ENCODE data around the gene P2RY4. TPM values are rescaled to one million over a fixed set of nuclear protein-coding genes. Genes with fewer than 3 reads are reported as not detected.

The P2RY4 gene
- polyA plus RNA-seq, 3 donors: 0.36 TPM; not detected in 2

GRCh38 chrX:70268034-70268433 is 8.0 kb upstream of the P2RY4 start, which contains the start of gene ARR3:
Gene ARR3, plus strand, starts transcription at chrX:70268334. Its CDS starts 1,052 bp downstream, at chrX:70269386.
- peaks cover 0 to 4% (median 3%) of the 10 kb centered on the region in 3 donors for H3K27me3 Mint-ChIP-seq (ENCODE audit: low read depth in 3 of 3)
- Histone ChIP-seq H3K9me3 (replicated peaks in 1 of 2; ENCODE audit: control insufficient read depth in 1 of 2, insufficient read depth in 1 of 2, low read length in 2 of 2) (no peaks in the 10 kb centered on the region), H4K20me1 (ENCODE audit: insufficient read depth, low read length) (no peaks in the 10 kb centered on the region), H2AFZ (ENCODE audit: insufficient read depth, low read depth, low read length, poor library complexity, severe bottlenecking) (no peak within 1 kb of the TSS), H3K9ac (ENCODE audit: insufficient read depth, low read length, poor library complexity, severe bottlenecking) (no peak within 1 kb of the TSS), H3K36me3 (replicated peaks in 1 of 2; ENCODE audit: control insufficient read depth in 1 of 2, insufficient read depth in 2 of 2, low read length in 2 of 2) (no peaks in the 10 kb centered on the region), H3K79me2 (ENCODE audit: insufficient read depth, low read length) (no peaks in the 10 kb centered on the region), H3K4me1 (ENCODE audit: control insufficient read depth in 1 of 2, insufficient read depth in 2 of 2, low read length in 2 of 2) (no peaks in the 10 kb centered on the region), H3K4me2 (replicated peaks; ENCODE audit: extremely low read depth, low read length, poor library complexity, severe bottlenecking) (no peak within 1 kb of the TSS), H3K4me3 (replicated peaks in 1 of 3; ENCODE audit: low read depth in 2 of 3, low read length in 3 of 3) (no peak within 1 kb of the TSS), H3K27me3 (ENCODE audit: control insufficient read depth in 2 of 2, insufficient read depth in 2 of 2, low read length in 2 of 2) (no peaks in the 10 kb centered on the region), H3K27ac (ENCODE audit: low read depth in 1 of 2, low read length in 2 of 2) (no peak within 1 kb of the TSS)
- no peak within 1 kb of the TSS for H3K27ac Mint-ChIP-seq
- no peak within 1 kb of the TSS for H3K4me3 Mint-ChIP-seq
- H3K9me3 Mint-ChIP-seq: peaks cover 0 to 2% (median 0%) of the 10 kb centered on the region in 7 donors
- H3K4me1 Mint-ChIP-seq: no peaks in the 10 kb centered on the region
- no peak for DNase-seq
- no peaks in the 10 kb centered on the region for H3K36me3 Mint-ChIP-seq
- intact Hi-C loops (cut with micrococcal nuclease): no loop called here
- TF ChIP-seq CTCF (IDR thresholded peaks at IDR 0.05): no peak

- no peaks in the 10 kb centered on the region for H3K9me3 ChIP-seq (replicated peaks in 1 of 2; ENCODE audit: control insufficient read depth in 1 of 2, insufficient read depth in 1 of 2, low read length in 2 of 2)
- no peak overlapping the region for H3K27ac Mint-ChIP-seq
- no peak for DNase-seq
- no peaks in the 10 kb centered on the region for H3K4me1 Mint-ChIP-seq
- no peak overlapping the region for H2AFZ ChIP-seq (ENCODE audit: insufficient read depth, low read depth, low read length, poor library complexity, severe bottlenecking)
- no peaks in the 10 kb centered on the region for H3K27me3 ChIP-seq (ENCODE audit: control insufficient read depth in 2 of 2, insufficient read depth in 2 of 2, low read length in 2 of 2)
- no peaks in the 10 kb centered on the region for H3K36me3 ChIP-seq (replicated peaks in 1 of 2; ENCODE audit: control insufficient read depth in 1 of 2, insufficient read depth in 2 of 2, low read length in 2 of 2)
- no peak overlapping the region for H3K4me3 Mint-ChIP-seq
- H3K79me2 ChIP-seq (ENCODE audit: insufficient read depth, low read length): no peaks in the 10 kb centered on the region
- no peak overlapping the region for H3K4me3 ChIP-seq (replicated peaks in 1 of 3; ENCODE audit: low read depth in 2 of 3, low read length in 3 of 3)
- peaks cover 0 to 6% (median 3%) of the 10 kb centered on the region in 3 donors for H3K27me3 Mint-ChIP-seq (ENCODE audit: low read depth in 3 of 3)
- no peak overlapping the region for H3K27ac ChIP-seq (ENCODE audit: low read depth in 1 of 2, low read length in 2 of 2)
- TF ChIP-seq CTCF (IDR thresholded peaks at IDR 0.05): no peak
- peaks cover 0 to 8% (median 0%) of the 10 kb centered on the region in 7 donors for H3K9me3 Mint-ChIP-seq
- no peak overlapping the region for H3K4me2 ChIP-seq (replicated peaks; ENCODE audit: extremely low read depth, low read length, poor library complexity, severe bottlenecking)
- no peaks in the 10 kb centered on the region for H4K20me1 ChIP-seq (ENCODE audit: insufficient read depth, low read length)
- no peak overlapping the region for H3K9ac ChIP-seq (ENCODE audit: insufficient read depth, low read length, poor library complexity, severe bottlenecking)
- H3K4me1 ChIP-seq (ENCODE audit: control insufficient read depth in 1 of 2, insufficient read depth in 2 of 2, low read length in 2 of 2): no peaks in the 10 kb centered on the region
- no CpG with 5 or more reads among the region's 3 CpGs for WGBS (ENCODE audit: insufficient coverage)
- intact Hi-C loops (cut with micrococcal nuclease): no loop called here
- H3K36me3 Mint-ChIP-seq: no peaks in the 10 kb centered on the region
These were observed 4.8 kb upstream of the P2RY4 start for GRCh38 chrX:70264784-70265183.

Measured in CD14-positive monocyte (primary cell).